NT2/D1 (cell line): ENCODE results near the gene ITGB2.

Experiments
- DNase-seq: peaks from one replicate; pipeline ENCODE4 v3.0.0-alpha.2; 2011; ENCODE audit warnings: low read depth, low spot score
- H3K27me3 ChIP-seq: 2 replicates; pipeline ENCODE4 v1.6.0; 2011; ENCODE audit warnings: mild to moderate bottlenecking; ENCODE audit not compliant: insufficient read length, insufficient read depth
- H3K36me3 ChIP-seq: 2 replicates; pipeline ENCODE4 v1.6.1; 2011; ENCODE audit warnings: mild to moderate bottlenecking, low read length, mixed read lengths; ENCODE audit not compliant: insufficient read depth, insufficient read length
- H3K4me1 ChIP-seq: 2 replicates; pipeline ENCODE4 v1.5.1; 2011; ENCODE audit not compliant: insufficient read depth, insufficient read length
- H3K4me3 ChIP-seq: 2 replicates; pipeline ENCODE4 v1.5.1; 2011; ENCODE audit warnings: low read depth; ENCODE audit not compliant: insufficient read length
- H3K9ac ChIP-seq: 2 replicates; pipeline ENCODE4 v1.6.0; 2011; ENCODE audit warnings: low read depth; ENCODE audit not compliant: insufficient read length
- H3K9me3 ChIP-seq: 2 replicates; pipeline ENCODE4 v1.5.1; 2011; ENCODE audit warnings: mild to moderate bottlenecking, low read length; ENCODE audit not compliant: insufficient read depth
- SUZ12 ChIP-seq: IDR thresholded peaks from 2 replicates; pipeline ENCODE4 v1.6.1; 2011; ENCODE audit not compliant: insufficient read length, insufficient read depth; ENCODE audit errors: extremely low read depth
- YY1 ChIP-seq: IDR thresholded peaks from 2 replicates; pipeline ENCODE4 v1.6.1; 2011; ENCODE audit not compliant: insufficient read length, insufficient read depth
- ZNF274 ChIP-seq: IDR thresholded peaks from 2 replicates; pipeline ENCODE4 v1.6.1; 2011; ENCODE audit warnings: mild to moderate bottlenecking, low read depth, low read length

Gene ITGB2

GRCh38 chr21:44865561-44866280 lies 55.0 kb downstream of the ITGB2 start:
- no peak for DNase-seq
- H3K9ac ChIP-seq = no peak overlapping the region
- peaks cover 34% of the 10 kb centered on the region for H3K4me1 ChIP-seq

GRCh38 chr21:44862869-44863685 lies 57.6 kb downstream of the ITGB2 start:
- DNase-seq = no peak
- peaks cover 30% of the 10 kb centered on the region for H3K4me1 ChIP-seq
- H3K4me3 ChIP-seq = no peak overlapping the region
- H3K9me3 ChIP-seq = no peaks in the 10 kb centered on the region
- TF ChIP-seq YY1 = no peak
- TF ChIP-seq ZNF274 = no peak
- no peak for TF ChIP-seq SUZ12
- peaks cover 84% of the 10 kb centered on the region for H3K36me3 ChIP-seq
- no peak overlapping the region for H3K9ac ChIP-seq
- H3K27me3 ChIP-seq = no peaks in the 10 kb centered on the region

More at GRCh38 chr21:44865561-44866280, 55.0 kb downstream of the ITGB2 start:
- Histone ChIP-seq H3K36me3 (peaks cover 68% of the 10 kb centered on the region), H3K4me3 (no peak overlapping the region), H3K9me3 (no peaks in the 10 kb centered on the region), H3K27me3 (no peaks in the 10 kb centered on the region)
- TF ChIP-seq YY1 (no peak), SUZ12 (no peak), ZNF274 (no peak)

GRCh38 chr21:44858791-44859190 lies 61.9 kb downstream of the ITGB2 start:
- no peaks in the 10 kb centered on the region for H3K27me3 ChIP-seq
- no peak for DNase-seq
- H3K4me1 ChIP-seq = peaks cover 11% of the 10 kb centered on the region
- no peak overlapping the region for H3K9ac ChIP-seq
- H3K4me3 ChIP-seq = no peak overlapping the region
- no peaks in the 10 kb centered on the region for H3K9me3 ChIP-seq
- TF ChIP-seq SUZ12 (no peak), YY1 (no peak), ZNF274 (no peak)
- H3K36me3 ChIP-seq = peaks cover 91% of the 10 kb centered on the region

- peaks cover 91% of the 10 kb centered on the region for H3K36me3 ChIP-seq
- no peak overlapping the region for H3K4me3 ChIP-seq
- peaks cover 12% of the 10 kb centered on the region for H3K4me1 ChIP-seq
- no peaks in the 10 kb centered on the region for H3K27me3 ChIP-seq
- no peak for TF ChIP-seq ZNF274
- no peak for TF ChIP-seq YY1
- TF ChIP-seq SUZ12 = no peak
- no peak for DNase-seq
- no peaks in the 10 kb centered on the region for H3K9me3 ChIP-seq
- no peak overlapping the region for H3K9ac ChIP-seq
Measured at GRCh38 chr21:44858291-44858690, 62.4 kb downstream of the ITGB2 start.

GRCh38 chr21:44857127-44857892 lies 63.4 kb downstream of the ITGB2 start:
- Histone ChIP-seq H3K36me3 (peaks cover 93% of the 10 kb centered on the region), H3K4me1 (peaks cover 12% of the 10 kb centered on the region), H3K9ac (no peak overlapping the region)

GRCh38 chr21:44856131-44856530 lies 64.6 kb downstream of the ITGB2 start:
- no peaks in the 10 kb centered on the region for H3K9me3 ChIP-seq
- peaks cover 3% of the 10 kb centered on the region for H3K4me1 ChIP-seq
- DNase-seq = no peak
- H3K27me3 ChIP-seq = no peaks in the 10 kb centered on the region
- peaks cover 93% of the 10 kb centered on the region for H3K36me3 ChIP-seq
- no peak overlapping the region for H3K4me3 ChIP-seq
- TF ChIP-seq ZNF274 (no peak), YY1 (no peak), SUZ12 (no peak)
- H3K9ac ChIP-seq = no peak overlapping the region

More at GRCh38 chr21:44857127-44857892, 63.4 kb downstream of the ITGB2 start:
- TF ChIP-seq YY1 (no peak), ZNF274 (no peak), SUZ12 (no peak)
- DNase-seq = no peak
- H3K4me3 ChIP-seq = no peak overlapping the region
- H3K27me3 ChIP-seq = no peaks in the 10 kb centered on the region
- H3K9me3 ChIP-seq = no peaks in the 10 kb centered on the region

- TF ChIP-seq YY1 (no peak), SUZ12 (no peak)
- Histone ChIP-seq H3K9ac (no peak overlapping the region), H3K4me1 (peaks cover 2% of the 10 kb centered on the region), H3K4me3 (no peak overlapping the region), H3K27me3 (no peaks in the 10 kb centered on the region), H3K36me3 (peaks cover 95% of the 10 kb centered on the region), H3K9me3 (no peaks in the 10 kb centered on the region)
- no peak for DNase-seq
Measured at GRCh38 chr21:44855572-44855971, 65.1 kb downstream of the ITGB2 start.
